GM21723 (cell line): ENCODE measurements around the gene KRTAP1-5.
"Not testable (repeated sequence)": the region's sequence is repeated elsewhere in the genome, so short reads cannot be mapped to it uniquely, and the experiment has no call there.

Source experiments
- ATAC-seq: cut with Tn5 transposase; IDR thresholded peaks from one replicate; pipeline ENCODE4 v1.9.1; 2021; ENCODE audit warnings: mild to moderate bottlenecking, moderate library complexity; ENCODE audit not compliant: unreplicated experiment

KRTAP1-5 gene

DNA sequence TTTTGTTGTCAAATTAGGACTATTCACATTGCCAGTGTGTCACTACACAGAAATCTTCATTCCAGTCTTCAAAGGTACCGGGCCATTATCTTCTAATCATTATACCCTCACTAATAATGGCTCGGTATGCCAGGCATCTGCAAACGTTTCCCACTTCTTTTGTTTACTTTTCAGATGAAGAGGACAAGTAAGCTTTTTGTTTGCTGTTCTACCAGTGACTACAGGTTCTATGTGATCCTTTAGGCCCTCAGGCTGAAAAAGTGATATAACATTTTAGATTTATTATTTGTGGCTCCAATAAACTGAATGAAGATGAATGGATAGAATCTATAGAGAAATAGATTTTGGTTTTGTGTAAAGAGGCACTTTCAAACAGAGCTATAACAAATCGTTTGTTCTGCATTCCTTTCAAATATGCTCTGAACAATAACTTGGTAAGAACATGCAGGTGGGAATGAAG is 17.7 kb downstream of the KRTAP1-5 start:
- ATAC-seq, result no peak

DNA sequence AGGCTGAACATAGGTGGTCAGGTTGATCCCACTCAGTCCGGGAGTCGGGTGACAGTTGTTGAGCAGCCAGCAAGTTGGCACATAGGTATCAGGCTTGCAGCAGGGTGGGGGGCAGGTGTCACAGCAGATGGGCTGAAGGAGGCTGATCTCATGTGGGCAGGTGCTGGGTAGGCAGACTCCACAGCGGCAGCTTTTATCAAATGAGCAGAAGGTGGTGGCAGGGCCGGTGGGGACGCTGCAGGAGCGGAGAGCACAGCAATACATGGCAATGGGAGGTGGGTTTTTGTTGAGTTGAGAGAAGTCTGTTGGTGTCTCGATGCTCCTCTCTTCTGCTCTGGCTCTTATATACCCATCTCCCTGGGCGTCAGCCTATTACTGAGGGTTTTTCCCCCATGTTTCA is 18.2 kb downstream of the KRTAP1-5 start, which contains the start of gene KRTAP3-1:
Gene KRTAP3-1 (minus strand): TSS at position 318 of the 400 bp plus-strand sequence. CDS start 54 bp downstream, at position 264.
- ATAC-seq, result no peak

DNA sequence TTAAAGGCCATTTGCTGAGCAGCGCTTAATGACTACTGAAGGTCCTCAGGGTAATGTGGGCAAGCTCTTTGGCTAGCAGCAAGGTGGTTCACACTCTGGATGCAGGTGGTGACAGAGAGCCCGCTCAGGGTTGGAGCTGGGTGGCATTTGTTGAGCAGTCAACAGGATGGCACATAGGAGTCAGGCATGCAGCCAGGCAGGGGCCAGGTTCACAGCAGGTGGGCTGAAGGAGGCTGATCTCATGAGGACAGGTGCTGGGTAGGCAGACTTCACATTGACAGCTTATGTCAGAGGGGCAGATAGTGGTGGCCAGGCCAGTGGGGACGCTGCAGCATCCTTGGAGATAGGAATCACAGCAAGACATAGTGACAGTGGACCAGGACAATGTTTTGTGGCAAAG is 22.6 kb downstream of the KRTAP1-5 start:
- no peak for ATAC-seq

DNA sequence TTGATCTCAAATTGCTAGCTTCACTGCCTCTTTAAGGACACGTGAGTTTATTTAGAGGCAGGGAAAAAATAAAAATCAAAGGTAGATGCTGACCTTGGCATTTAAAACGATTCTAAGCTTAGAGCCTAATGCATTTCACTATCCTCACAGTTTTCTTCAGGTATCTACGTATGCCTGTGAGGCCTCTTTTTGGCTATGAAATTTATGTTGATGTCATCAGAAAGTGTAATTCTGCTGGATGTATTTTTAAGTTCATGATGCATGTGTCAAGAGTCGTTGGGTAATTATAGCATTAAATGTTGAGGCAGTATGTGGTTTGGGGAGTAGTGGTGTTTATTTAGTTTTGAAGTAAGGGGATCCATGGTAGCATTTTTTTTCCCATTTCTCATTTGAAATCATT is 23.1 kb downstream of the KRTAP1-5 start:
- ATAC-seq, result no peak

- ATAC-seq, result no peak
Measured at GRCh38 chr17:41002814-41003213, 24.2 kb downstream of the KRTAP1-5 start.

DNA sequence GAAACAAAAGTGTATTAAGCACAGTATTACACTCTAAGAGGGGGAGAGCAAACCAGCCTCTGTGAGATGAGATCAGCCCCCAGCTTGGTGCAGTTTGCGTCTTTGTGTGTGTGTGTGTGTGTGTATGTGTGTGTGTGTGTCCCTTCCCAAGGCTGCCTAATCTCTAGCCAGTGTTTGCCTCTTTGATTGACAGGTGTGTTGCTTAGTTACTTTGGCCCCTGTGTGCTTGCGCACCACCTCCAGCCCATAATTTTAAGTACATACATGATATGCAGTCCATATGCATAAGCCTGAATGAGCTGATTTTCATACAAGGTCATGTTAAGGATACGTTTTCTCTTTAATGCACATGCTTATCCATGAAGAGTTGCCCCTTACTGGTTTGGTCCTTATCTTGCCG is 25.2 kb downstream of the KRTAP1-5 start:
- ATAC-seq, result no peak

DNA sequence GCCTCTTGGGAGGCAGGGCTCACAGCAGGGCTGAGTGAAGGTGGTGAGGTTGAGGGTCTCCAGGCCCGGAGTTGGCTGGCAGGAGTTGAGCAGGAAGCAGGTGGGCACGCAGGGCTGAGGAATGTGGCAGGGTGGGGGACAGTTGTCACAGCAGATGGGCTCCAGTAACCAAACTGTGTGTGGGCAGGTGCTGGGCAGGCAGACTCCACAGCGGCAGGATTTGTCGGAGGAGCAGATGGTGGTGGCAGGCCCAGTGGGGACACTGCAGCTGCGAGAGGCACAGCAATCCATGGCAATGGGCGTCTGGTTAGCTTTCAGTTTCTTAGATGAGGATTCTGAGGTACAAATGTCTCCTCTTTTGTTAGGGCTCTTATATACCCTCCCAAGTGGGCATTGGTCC is 27.4 kb downstream of the KRTAP1-5 start, which contains the start of gene KRTAP3-2:
Gene KRTAP3-2 (minus strand): TSS at position 344 of the 400 bp plus-strand sequence. CDS start 53 bp downstream, at position 291.
- ATAC-seq, result not testable (repeated sequence)

DNA sequence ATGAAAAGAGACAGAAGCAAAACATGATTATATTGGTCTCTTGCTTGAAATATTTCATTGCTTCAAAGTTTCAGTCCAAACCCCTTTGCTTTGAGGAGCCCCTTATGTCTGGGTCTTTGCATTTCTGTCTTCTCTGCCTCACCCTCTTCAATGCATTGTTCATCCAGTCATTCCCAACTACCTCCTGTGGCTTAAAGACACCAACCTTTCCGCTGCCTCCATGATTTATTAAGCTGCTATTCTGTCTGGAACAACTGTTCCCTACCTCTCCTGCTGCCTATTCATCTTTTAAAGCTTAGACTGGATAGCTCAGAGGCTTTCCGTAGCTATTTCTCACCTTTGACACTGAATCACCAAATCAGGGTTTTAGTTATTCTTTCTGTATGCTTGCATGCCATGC is 29.6 kb downstream of the KRTAP1-5 start:
- ATAC-seq, result no peak

GRCh38 chr17:40996829-40997228 is 30.2 kb downstream of the KRTAP1-5 start:
- ATAC-seq, result no peak

GRCh38 chr17:40995116-40995515 is 31.9 kb downstream of the KRTAP1-5 start:
- no peak for ATAC-seq

DNA sequence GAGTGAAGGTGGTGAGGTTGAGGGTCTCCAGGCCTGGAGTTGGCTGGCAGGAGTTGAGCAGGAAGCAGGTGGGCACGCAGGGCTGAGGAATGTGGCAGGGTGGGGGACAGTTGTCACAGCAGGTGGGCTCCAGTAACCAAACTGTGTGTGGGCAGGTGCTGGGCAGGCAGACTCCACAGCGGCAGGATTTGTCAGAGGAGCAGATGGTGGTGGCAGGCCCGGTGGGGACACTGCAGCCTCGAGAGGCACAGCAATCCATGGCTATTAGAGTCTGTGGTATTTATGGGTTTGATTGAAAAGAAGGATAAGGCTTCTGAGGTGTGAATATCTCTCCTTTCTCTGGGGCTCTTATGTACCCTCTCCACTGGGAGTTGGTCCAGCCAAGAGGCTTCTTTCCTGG is 33.2 kb downstream of the KRTAP1-5 start, which contains the start of gene KRTAP3-3:
Gene KRTAP3-3 (minus strand): TSS at position 326 of the 400 bp plus-strand sequence. CDS start 67 bp downstream, at position 259.
- ATAC-seq, result no peak

DNA sequence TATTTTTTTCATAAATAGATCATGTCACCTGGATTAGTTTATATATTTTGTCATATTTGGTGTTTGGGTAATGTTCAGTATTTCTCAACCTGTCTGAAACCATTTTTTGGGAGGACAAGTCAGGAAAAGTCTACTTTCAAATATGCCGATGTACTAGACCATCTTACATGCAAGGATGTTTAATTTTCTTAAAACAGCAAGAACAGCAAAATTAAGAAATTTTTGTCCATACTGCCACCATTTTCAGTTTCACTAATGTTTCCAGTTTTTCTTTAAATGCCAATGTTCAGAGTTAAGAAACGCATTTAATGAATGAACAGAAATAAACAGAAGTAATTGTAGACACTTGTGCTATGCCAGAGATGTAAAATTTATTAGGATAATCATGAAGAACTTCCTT is 33.9 kb downstream of the KRTAP1-5 start:
- ATAC-seq, result no peak

DNA sequence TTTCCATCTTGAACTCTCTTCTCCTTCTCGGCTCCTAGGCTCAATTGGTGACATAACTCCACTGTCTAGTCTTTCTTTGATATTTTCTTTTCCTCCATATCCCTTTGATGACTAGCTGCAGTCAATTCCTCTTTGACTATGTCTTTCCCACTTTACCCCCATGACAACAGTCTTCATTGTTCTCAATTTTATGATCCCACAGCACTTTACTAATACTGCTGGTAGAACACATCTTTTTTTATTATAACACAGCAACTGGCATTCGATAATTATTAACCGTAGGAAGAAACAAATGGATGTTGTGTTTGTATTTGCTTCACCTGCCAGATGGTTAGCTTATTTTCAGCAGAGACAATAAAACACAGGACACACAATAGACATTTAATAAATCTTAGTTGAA is 34.3 kb downstream of the KRTAP1-5 start:
- ATAC-seq, result no peak

- no peak for ATAC-seq
Measured at GRCh38 chr17:40986920-40987319, 40.1 kb downstream of the KRTAP1-5 start.

GRCh38 chr17:40984226-40984625 is 42.8 kb downstream of the KRTAP1-5 start, which contains the start of gene KRT40:
Gene KRT40 (minus strand): TSS chr17:40984326. CDS start chr17:40984273, 53 bp downstream.
- ATAC-seq, result no peak

DNA sequence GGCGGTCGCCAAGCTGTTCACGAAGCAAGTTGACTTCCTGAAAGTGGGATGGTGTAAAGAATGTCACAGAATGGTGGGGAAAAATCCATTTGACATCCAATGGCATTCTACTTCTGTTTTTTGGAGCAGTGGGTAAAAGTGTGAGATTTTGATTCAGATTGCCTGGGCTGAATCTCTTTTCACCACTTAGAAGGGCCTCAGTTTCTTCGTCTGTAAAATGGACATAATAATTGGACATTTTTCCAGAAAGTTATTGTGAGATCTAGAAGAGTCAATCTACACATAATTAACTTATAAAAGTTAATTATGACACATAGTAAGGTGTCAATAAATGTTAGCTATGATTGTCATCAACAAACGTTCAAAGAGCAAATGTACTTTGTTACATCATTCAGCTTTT is 45.9 kb downstream of the KRTAP1-5 start:
- no peak for ATAC-seq

- no peak for ATAC-seq
Measured at GRCh38 chr17:40980596-40980995, 46.4 kb downstream of the KRTAP1-5 start.

DNA sequence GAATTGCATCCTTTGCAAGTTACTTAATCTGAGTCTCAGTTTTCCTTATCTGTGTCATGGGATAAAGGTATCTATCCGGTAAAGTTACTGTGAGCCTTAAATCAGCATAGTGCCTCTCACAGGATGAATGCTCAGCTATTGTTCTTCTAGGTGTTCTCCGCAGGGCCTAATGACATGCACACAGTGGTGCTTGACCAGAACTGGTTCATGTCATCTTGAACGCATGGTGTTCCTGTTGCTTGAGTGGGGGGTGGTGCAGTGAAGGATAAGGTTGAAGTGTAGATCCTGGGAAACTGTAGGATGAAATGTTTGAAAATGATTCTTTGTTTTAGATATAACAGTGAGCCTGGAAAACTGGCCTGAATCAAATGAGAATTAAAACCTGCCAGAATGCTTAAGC is 46.9 kb downstream of the KRTAP1-5 start:
- ATAC-seq, result no peak

DNA sequence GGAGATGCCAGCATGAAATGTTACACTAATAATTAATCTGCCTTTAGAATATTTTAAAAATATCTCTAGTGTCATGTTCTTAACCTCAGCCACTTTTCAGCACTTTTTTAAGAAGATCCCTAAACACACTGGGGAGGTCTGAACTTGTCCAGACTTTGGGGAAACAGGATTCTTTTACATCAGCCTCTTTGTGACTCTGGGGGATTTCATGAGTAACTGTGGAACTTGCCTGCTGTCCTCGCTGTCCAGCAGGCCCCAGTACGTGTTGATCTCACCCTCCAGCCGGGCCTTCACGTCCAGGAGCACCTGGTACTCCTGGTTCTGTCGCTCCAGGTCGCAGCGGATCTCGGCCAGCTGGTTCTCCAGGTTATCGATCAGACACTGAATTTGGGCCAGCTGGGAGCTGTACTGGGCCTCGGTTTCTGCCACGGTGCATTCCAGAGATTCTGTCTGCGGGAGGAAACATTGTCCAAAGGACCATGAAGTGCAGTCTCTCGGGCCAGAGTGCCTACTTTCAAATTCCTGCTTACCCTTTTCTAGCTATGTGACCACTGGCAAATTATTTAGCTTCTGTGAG is 48.3 kb downstream of the KRTAP1-5 start:
- ATAC-seq, result no peak
